ENCODE measurements around the gene ZC3H13. TPM values are rescaled to one million over a fixed set of nuclear protein-coding genes. Genes with fewer than 3 reads are reported as not detected.

ZC3H13 gene
- total RNA-seq, 1 donor from 2014 or later: 39.6 TPM

- Mint-ChIP-seq H3K27ac (ENCODE audit: unreplicated experiment) (no peak overlapping the region), H3K27me3 (ENCODE audit: low read depth) (no peaks in the 10 kb centered on the region), H3K36me3 (ENCODE audit: low read depth) (peaks cover 19% of the 10 kb centered on the region), H3K9me3 (ENCODE audit: low read depth) (peaks cover 30% of the 10 kb centered on the region), H3K4me3 (ENCODE audit: unreplicated experiment) (no peak overlapping the region), H3K4me1 (ENCODE audit: low read depth) (peaks cover under 1% of the 10 kb centered on the region)
- no peak for TF ChIP-seq CTCF (IDR thresholded peaks at IDR 0.05)
- DNase-seq (ENCODE audit: low spot score): no peak
Measured at GRCh38 chr13:46031581-46032263, 20.8 kb downstream of the ZC3H13 start.

GRCh38 chr13:46025157-46025556, 27.4 kb downstream of the ZC3H13 start:
- Mint-ChIP-seq H3K4me1 (ENCODE audit: low read depth) (peaks cover 9% of the 10 kb centered on the region), H3K36me3 (ENCODE audit: low read depth) (peaks cover 9% of the 10 kb centered on the region), H3K27me3 (ENCODE audit: low read depth) (no peaks in the 10 kb centered on the region), H3K4me3 (ENCODE audit: unreplicated experiment) (no peak overlapping the region), H3K9me3 (ENCODE audit: low read depth) (peaks cover 11% of the 10 kb centered on the region), H3K27ac (ENCODE audit: unreplicated experiment) (no peak overlapping the region)
- no peak for TF ChIP-seq CTCF (IDR thresholded peaks at IDR 0.05)
- no peak for DNase-seq (ENCODE audit: low spot score)

GRCh38 chr13:46022481-46022880, 30.1 kb downstream of the ZC3H13 start:
- Mint-ChIP-seq H3K27ac (ENCODE audit: unreplicated experiment) (no peak overlapping the region), H3K9me3 (ENCODE audit: low read depth) (no peaks in the 10 kb centered on the region), H3K4me3 (ENCODE audit: unreplicated experiment) (no peak overlapping the region), H3K27me3 (ENCODE audit: low read depth) (no peaks in the 10 kb centered on the region), H3K36me3 (ENCODE audit: low read depth) (peaks cover 7% of the 10 kb centered on the region), H3K4me1 (ENCODE audit: low read depth) (peaks cover 9% of the 10 kb centered on the region)
- no peak for DNase-seq (ENCODE audit: low spot score)
- TF ChIP-seq CTCF (IDR thresholded peaks at IDR 0.05): no peak

GRCh38 chr13:46016216-46016615, 36.3 kb downstream of the ZC3H13 start:
- TF ChIP-seq CTCF (IDR thresholded peaks at IDR 0.05): no peak
- Mint-ChIP-seq H3K27me3 (ENCODE audit: low read depth) (no peaks in the 10 kb centered on the region), H3K36me3 (ENCODE audit: low read depth) (peaks cover 10% of the 10 kb centered on the region), H3K4me1 (ENCODE audit: low read depth) (no peaks in the 10 kb centered on the region), H3K9me3 (ENCODE audit: low read depth) (no peaks in the 10 kb centered on the region), H3K27ac (ENCODE audit: unreplicated experiment) (no peak overlapping the region), H3K4me3 (ENCODE audit: unreplicated experiment) (no peak overlapping the region)
- DNase-seq (ENCODE audit: low spot score): no peak

GRCh38 chr13:46015366-46015765, 37.2 kb downstream of the ZC3H13 start:
- no peaks in the 10 kb centered on the region for H3K27me3 Mint-ChIP-seq (ENCODE audit: low read depth)
- no peak for DNase-seq (ENCODE audit: low spot score)
- H3K4me3 Mint-ChIP-seq (ENCODE audit: unreplicated experiment): no peak overlapping the region
- no peaks in the 10 kb centered on the region for H3K9me3 Mint-ChIP-seq (ENCODE audit: low read depth)
- no peak for TF ChIP-seq CTCF (IDR thresholded peaks at IDR 0.05)
- peaks cover 10% of the 10 kb centered on the region for H3K36me3 Mint-ChIP-seq (ENCODE audit: low read depth)
- no peak overlapping the region for H3K27ac Mint-ChIP-seq (ENCODE audit: unreplicated experiment)
- H3K4me1 Mint-ChIP-seq (ENCODE audit: low read depth): no peaks in the 10 kb centered on the region
